Measurements from ENCODE around the gene CLEC4M. TPM values are rescaled to one million over a fixed set of nuclear protein-coding genes. Genes with fewer than 3 reads are reported as not detected.

Gene CLEC4M
- total and polyA plus RNA-seq, 2 of the 8 experiments (the other 6 are each of a cell fraction or from before 2014, with no cell fraction given), result not detected

GRCh38 chr19:7731615-7732014, 31.4 kb upstream of the CLEC4M start:
- Histone ChIP-seq H3K4ac (replicated peaks; ENCODE audit: insufficient read length, low read depth, low read length) (no peak overlapping the region), H2BK120ac (replicated peaks; ENCODE audit: low read depth, low read length) (no peak overlapping the region), H2BK12ac (ENCODE audit: low read depth, low read length) (no peak overlapping the region), H3K14ac (ENCODE audit: insufficient read length) (no peak overlapping the region), H3K56ac (replicated peaks; ENCODE audit: insufficient read length, low read depth, low read length) (no peak overlapping the region), H4K91ac (replicated peaks; ENCODE audit: insufficient read length, low read length) (no peak overlapping the region), H3K27ac (ENCODE audit: low read depth, low read length) (no peak overlapping the region), H3K79me2 (ENCODE audit: control insufficient read depth in 1 of 2, insufficient read depth in 2 of 2, low read length in 2 of 2) (no peaks in the 10 kb centered on the region), H3K27me3 (replicated peaks in 1 of 4; ENCODE audit: control insufficient read depth in 3 of 4, extremely low read depth in 1 of 4, insufficient read depth in 3 of 4, low read length in 3 of 4) (peaks cover 27 to 45% (median 44%) of the 10 kb centered on the region in 4 experiments), H3K4me3 (ENCODE audit: extremely low read depth in 1 of 4, insufficient read depth in 2 of 4, low read depth in 3 of 4, low read length in 4 of 4) (no peak overlapping the region), H2BK20ac (ENCODE audit: low read length) (no peak overlapping the region), H3K4me2 (ENCODE audit: insufficient read depth in 1 of 2, low read depth in 2 of 2, low read length in 2 of 2) (no peak overlapping the region), H3K4me1 (replicated peaks in 1 of 4; ENCODE audit: control insufficient read depth in 3 of 4, insufficient read depth in 4 of 4, low read length in 3 of 4) (peaks cover 0 to 15% (median 9%) of the 10 kb centered on the region in 4 experiments; a peak in 6 of 7 replicates), H4K20me1 (replicated peaks in 1 of 2; ENCODE audit: control insufficient read depth in 1 of 2, insufficient read depth in 2 of 2, low read length in 2 of 2) (peaks cover 0 to 3% of the 10 kb centered on the region in 2 experiments), H2AK5ac (ENCODE audit: low read depth, low read length) (no peak overlapping the region), H3K23ac (ENCODE audit: insufficient read length) (no peak overlapping the region), H4K5ac (ENCODE audit: insufficient read length, low read depth, low read length) (no peak overlapping the region), H3K9ac (replicated peaks in 1 of 4; ENCODE audit: extremely low read depth in 1 of 4, low read depth in 3 of 4, low read length in 3 of 4) (no peak overlapping the region), H3K18ac (ENCODE audit: extremely low read depth, low read length) (no peak overlapping the region), H3K9me3 (ENCODE audit: insufficient read depth in 2 of 2, low read depth in 1 of 2, low read length in 1 of 2) (no peaks in the 10 kb centered on the region), H3K79me1 (ENCODE audit: low read depth, low read length) (no peaks in the 10 kb centered on the region), H2BK5ac (ENCODE audit: low read depth, low read length) (no peak overlapping the region), H2AFZ (ENCODE audit: low read length) (no peak overlapping the region), H3K23me2 (ENCODE audit: low read depth, low read length) (peaks cover 8% of the 10 kb centered on the region; the same call in 1 of the 2 replicates), H2BK15ac (ENCODE audit: low read length) (no peak overlapping the region), H4K8ac (ENCODE audit: extremely low read depth, insufficient read depth, low read length) (no peak overlapping the region; the same call in 1 of the 2 replicates), H3K36me3 (ENCODE audit: control insufficient read depth in 2 of 4, insufficient read depth in 4 of 4, low read length in 3 of 4) (no peaks in the 10 kb centered on the region)
- no peak for DNase-seq (ENCODE audit: low read depth in 1 of 2, low spot score in 2 of 2)
- POLR2A ChIA-PET (ENCODE audit: partially characterized antibody), result interaction anchor here (0.5 kb wide), 1 partner anchor 208 kb away, joined by 5 read pairs; no protein-coding TSS in a partner anchor
- CTCF ChIA-PET (ENCODE audit: partially characterized antibody), result no interaction called here
- no peak for TF ChIP-seq HDAC6 (IDR thresholded peaks at IDR 0.05; ENCODE audit: low read depth, low read length)
- TF ChIP-seq KDM1A (IDR thresholded peaks at IDR 0.05; ENCODE audit: borderline replicate concordance, low read length), result peak; percentile 50; the same call in 1 of the 2 replicates
- WGBS, 2 experiments (ENCODE audit: extremely low coverage in 1 of 2, insufficient coverage in 1 of 2, insufficient read length in 1 of 2, insufficient replicate concordance in 2 of 2, low coverage in 1 of 2, low lambda C conversion rate in 2 of 2, missing lambda C conversion rate in 1 of 2), result 79% methylated on average over 5 of the region's 5 CpGs; no CpG with 5 or more reads in 1 of the 2 experiments
- no peak for FAIRE-seq

Measured in H1 (cell line).